Endodermal cell (in vitro differentiated cells): ENCODE results near the gene JAML. TPM values are rescaled to one million over a fixed set of nuclear protein-coding genes. Genes with fewer than 3 reads are reported as not detected.
A peak's percentile ranks its signal among the peaks of the same experiment; 100 is the strongest.
"Not testable (repeated sequence)": the region's sequence is repeated elsewhere in the genome, so short reads cannot be mapped to it uniquely, and the experiment has no call there.

ENCODE experiments used
- DNase-seq: peaks from one replicate; pipeline ENCODE4 v3.0.0-alpha.2; 2017
- H3K27ac ChIP-seq: 2 replicates; pipeline ENCODE4 v1.5.1; 2013; ENCODE audit warnings: mild to moderate bottlenecking, low read depth, low read length, moderate library complexity
- H3K27me3 ChIP-seq: 2 replicates; pipeline ENCODE4 v1.6.1; 2013; ENCODE audit warnings: mild to moderate bottlenecking, low read length, moderate library complexity; ENCODE audit not compliant: insufficient read depth, control insufficient read depth, poor library complexity, severe bottlenecking
- H3K36me3 ChIP-seq: 2 replicates; pipeline ENCODE4 v1.7.0; 2013; ENCODE audit warnings: mild to moderate bottlenecking, low read length, moderate library complexity; ENCODE audit not compliant: control insufficient read depth, insufficient read depth
- H3K4me1 ChIP-seq: one replicate; pipeline ENCODE4 v1.7.0; 2013; ENCODE audit warnings: low read length; ENCODE audit not compliant: control insufficient read depth, insufficient read depth
- H3K4me3 ChIP-seq: 2 replicates; pipeline ENCODE4 v1.5.1; 2013; ENCODE audit warnings: mild to moderate bottlenecking, low read length, moderate library complexity
- H3K9ac ChIP-seq: 2 replicates; pipeline ENCODE4 v1.6.1; 2013; ENCODE audit warnings: mild to moderate bottlenecking, low read length, moderate library complexity; ENCODE audit not compliant: poor library complexity, severe bottlenecking; ENCODE audit errors: extremely low read depth
- H3K9me3 ChIP-seq: 2 replicates; pipeline ENCODE4 v1.6.1; 2013; ENCODE audit warnings: mild to moderate bottlenecking, low read length, moderate library complexity; ENCODE audit not compliant: control insufficient read depth
- H3K27ac Mint-ChIP-seq: 2 replicates; pipeline ENCODE4 v1.8.0; 2020; ENCODE audit warnings: mixed read lengths
- H3K27me3 Mint-ChIP-seq: 2 replicates; pipeline ENCODE4 v1.8.0; 2021; ENCODE audit warnings: mild to moderate bottlenecking, mixed read lengths; ENCODE audit not compliant: insufficient read depth
- H3K36me3 Mint-ChIP-seq: 2 replicates; pipeline ENCODE4 v1.8.0; 2020; ENCODE audit warnings: low read depth, mixed read lengths
- H3K4me1 Mint-ChIP-seq: 2 replicates; pipeline ENCODE4 v1.8.0; 2020; ENCODE audit warnings: mixed read lengths
- H3K4me3 Mint-ChIP-seq: 2 replicates; pipeline ENCODE4 v1.8.0; 2020; ENCODE audit warnings: mild to moderate bottlenecking, moderate library complexity, mixed read lengths
- H3K9me3 Mint-ChIP-seq: 2 replicates; pipeline ENCODE4 v1.8.0; 2020; ENCODE audit warnings: mild to moderate bottlenecking, mixed read lengths
- CTCF ChIP-seq: fragments of 200-600 bp; sonication (generic); conservative IDR thresholded peaks from 2 replicates; pipeline ENCODE4 v1.5.0; 2021; ENCODE audit warnings: antibody characterized with exemption, mild to moderate bottlenecking
- WGBS, 2 experiments: methylation state at CpG; one replicate each; pipeline versions ENCODE4 v1.1.5 to v1.1.7; 2013; ENCODE audit warnings: missing lambda C conversion rate in 2 of 2, mixed read lengths in 1 of 2; ENCODE audit not compliant: insufficient coverage in 1 of 2, insufficient read length in 1 of 2; 5-methylcytosine and 5-hydroxymethylcytosine counted together
- total RNA-seq, 2 donors: library from RNA; stranded (reverse); fragmentation: NEBNext Ultra II Directional in 1 of 2; extraction: Animal tissue kit (Norgen Biotek cat#: 25700) in 1 of 2; gene quantifications; 2 replicates in 1 of 2; 3 replicates in 1 of 2; pipeline ENCODE4 v1.2.1, GENCODE V29; 2021

JAML gene
- total RNA-seq, 2 donors from 2014 or later = 0.40 to 0.55 TPM

GRCh38 chr11:118194835-118195627 lies 29.8 kb downstream of the JAML start:
- peak overlapping the region; percentile 85 for H3K27ac Mint-ChIP-seq
- peaks cover 25% of the 10 kb centered on the region for H3K4me1 ChIP-seq

GRCh38 chr11:118193910-118194566 lies 30.8 kb downstream of the JAML start:
- Histone ChIP-seq H3K27me3 (no peaks in the 10 kb centered on the region), H3K36me3 (no peaks in the 10 kb centered on the region), H3K27ac (no peak overlapping the region), H3K4me1 (peaks cover 25% of the 10 kb centered on the region), H3K9me3 (no peaks in the 10 kb centered on the region), H3K9ac (no peak overlapping the region), H3K4me3 (no peak overlapping the region)
- Mint-ChIP-seq H3K36me3 (peaks cover 5% of the 10 kb centered on the region), H3K4me3 (no peak overlapping the region), H3K27ac (no peak overlapping the region), H3K27me3 (peaks cover 6% of the 10 kb centered on the region), H3K4me1 (peaks cover 43% of the 10 kb centered on the region), H3K9me3 (peaks cover 29% of the 10 kb centered on the region)
- 91 to 97% methylated on average over 4 to 6 of the region's 6 CpGs for WGBS, 2 experiments
- no peak for DNase-seq
- no peak for TF ChIP-seq CTCF

More at GRCh38 chr11:118194835-118195627, 29.8 kb downstream of the JAML start:
- peak; percentile 76 for DNase-seq
- Mint-ChIP-seq H3K27me3 (peaks cover 6% of the 10 kb centered on the region), H3K36me3 (peaks cover 5% of the 10 kb centered on the region), H3K9me3 (peaks cover 27% of the 10 kb centered on the region), H3K4me1 (peaks cover 43% of the 10 kb centered on the region), H3K4me3 (no peak overlapping the region)
- H3K27ac ChIP-seq = no peak overlapping the region
- no peak overlapping the region for H3K9ac ChIP-seq
- WGBS, 2 experiments = 74% methylated on average over 8 to 10 of the region's 10 CpGs
- H3K4me3 ChIP-seq = no peak overlapping the region
- H3K27me3 ChIP-seq = peaks cover under 1% of the 10 kb centered on the region
- no peak for TF ChIP-seq CTCF
- no peaks in the 10 kb centered on the region for H3K36me3 ChIP-seq
- H3K9me3 ChIP-seq = no peaks in the 10 kb centered on the region

GRCh38 chr11:118192817-118193216 lies 32.0 kb downstream of the JAML start:
- H3K9me3 Mint-ChIP-seq = peaks cover 29% of the 10 kb centered on the region
- not testable (repeated sequence) for H3K27ac Mint-ChIP-seq, DNase-seq, H3K27me3 Mint-ChIP-seq, H3K27ac ChIP-seq, H3K36me3 ChIP-seq, H3K9me3 ChIP-seq, H3K9ac ChIP-seq, H3K4me3 ChIP-seq, H3K36me3 Mint-ChIP-seq, H3K4me3 Mint-ChIP-seq, H3K27me3 ChIP-seq
- 91 to 99% methylated on average over 5 of the region's 5 CpGs for WGBS, 2 experiments
- H3K4me1 Mint-ChIP-seq = peaks cover 33% of the 10 kb centered on the region
- peaks cover 23% of the 10 kb centered on the region for H3K4me1 ChIP-seq

- H3K4me3 ChIP-seq, H3K27me3 ChIP-seq, H3K36me3 ChIP-seq, H3K27ac ChIP-seq, DNase-seq, H3K9me3 ChIP-seq, H3K4me3 Mint-ChIP-seq, H3K27ac Mint-ChIP-seq, H3K36me3 Mint-ChIP-seq, H3K9ac ChIP-seq: not testable (repeated sequence)
- peaks cover 23% of the 10 kb centered on the region for H3K27me3 Mint-ChIP-seq
- 97% methylated on average over 2 of the region's 2 CpGs; no CpG with 5 or more reads in 1 of the 2 experiments for WGBS, 2 experiments
- H3K4me1 ChIP-seq = peaks cover 18% of the 10 kb centered on the region
- peaks cover 29% of the 10 kb centered on the region for H3K9me3 Mint-ChIP-seq
- H3K4me1 Mint-ChIP-seq = peaks cover 19% of the 10 kb centered on the region
Measured at GRCh38 chr11:118190942-118191506, 33.8 kb downstream of the JAML start.
